ENCODE measurements around the gene RAB36. TPM values are rescaled to one million over a fixed set of nuclear protein-coding genes. Genes with fewer than 3 reads are reported as not detected.

Gene RAB36
- total RNA-seq, 2 donors from 2014 or later = 2.6 to 3.3 TPM

- H3K27ac ChIP-seq (ENCODE audit: low read depth, low read length) = no peak overlapping the region
Observed at GRCh38 chr22:23159291-23159630, 14.0 kb downstream of the RAB36 start.

GRCh38 chr22:23161029-23161428, 15.8 kb downstream of the RAB36 start:
- Mint-ChIP-seq H3K4me1 (peaks cover 9% of the 10 kb centered on the region), H3K36me3 (ENCODE audit: low read depth) (no peaks in the 10 kb centered on the region), H3K27ac (no peak overlapping the region), H3K9me3 (no peaks in the 10 kb centered on the region), H3K27me3 (ENCODE audit: insufficient read depth) (no peaks in the 10 kb centered on the region), H3K4me3 (no peak overlapping the region)
- Histone ChIP-seq H3K4me1 (ENCODE audit: control insufficient read depth, insufficient read depth, low read length) (no peaks in the 10 kb centered on the region), H3K36me3 (ENCODE audit: control insufficient read depth, insufficient read depth, low read length) (no peaks in the 10 kb centered on the region), H3K27ac (ENCODE audit: low read depth, low read length) (no peak overlapping the region), H3K4me3 (ENCODE audit: low read length) (no peak overlapping the region), H3K9me3 (ENCODE audit: control insufficient read depth, low read length) (no peaks in the 10 kb centered on the region), H3K27me3 (ENCODE audit: control insufficient read depth, insufficient read depth, low read length, poor library complexity, severe bottlenecking) (no peaks in the 10 kb centered on the region), H3K9ac (ENCODE audit: extremely low read depth, low read length, poor library complexity, severe bottlenecking) (no peak overlapping the region)
- no peak for TF ChIP-seq CTCF (conservative IDR thresholded peaks at IDR 0.05)
- DNase-seq = no peak
- WGBS, 2 experiments (ENCODE audit: insufficient coverage in 1 of 2, insufficient read length in 1 of 2) = 92 to 97% methylated on average over 3 to 4 of the region's 4 CpGs

More at GRCh38 chr22:23159291-23159630, 14.0 kb downstream of the RAB36 start:
- H3K4me1 Mint-ChIP-seq = peaks cover 9% of the 10 kb centered on the region
- Histone ChIP-seq H3K4me1 (ENCODE audit: control insufficient read depth, insufficient read depth, low read length) (no peaks in the 10 kb centered on the region), H3K4me3 (ENCODE audit: low read length) (no peak overlapping the region), H3K27me3 (ENCODE audit: control insufficient read depth, insufficient read depth, low read length, poor library complexity, severe bottlenecking) (no peaks in the 10 kb centered on the region), H3K9me3 (ENCODE audit: control insufficient read depth, low read length) (no peaks in the 10 kb centered on the region), H3K36me3 (ENCODE audit: control insufficient read depth, insufficient read depth, low read length) (no peaks in the 10 kb centered on the region), H3K9ac (ENCODE audit: extremely low read depth, low read length, poor library complexity, severe bottlenecking) (no peak overlapping the region)
- TF ChIP-seq CTCF (conservative IDR thresholded peaks at IDR 0.05) = no peak
- H3K27ac Mint-ChIP-seq = no peak overlapping the region
- H3K27me3 Mint-ChIP-seq (ENCODE audit: insufficient read depth) = no peaks in the 10 kb centered on the region
- H3K4me3 Mint-ChIP-seq = no peak overlapping the region
- H3K36me3 Mint-ChIP-seq (ENCODE audit: low read depth) = no peaks in the 10 kb centered on the region
- no peak for DNase-seq
- WGBS, 2 experiments (ENCODE audit: insufficient coverage in 1 of 2, insufficient read length in 1 of 2) = 89 to 95% methylated on average over 4 to 6 of the region's 6 CpGs
- no peaks in the 10 kb centered on the region for H3K9me3 Mint-ChIP-seq

GRCh38 chr22:23161574-23161973, 16.3 kb downstream of the RAB36 start:
- no peaks in the 10 kb centered on the region for H3K9me3 Mint-ChIP-seq
- 84 to 90% methylated on average over 8 to 13 of the region's 13 CpGs for WGBS, 2 experiments (ENCODE audit: insufficient coverage in 1 of 2, insufficient read length in 1 of 2)
- H3K9ac ChIP-seq (ENCODE audit: extremely low read depth, low read length, poor library complexity, severe bottlenecking) = no peak overlapping the region
- H3K27ac Mint-ChIP-seq = no peak overlapping the region
- H3K27me3 Mint-ChIP-seq (ENCODE audit: insufficient read depth) = no peaks in the 10 kb centered on the region
- no peak overlapping the region for H3K4me3 ChIP-seq (ENCODE audit: low read length)
- H3K27me3 ChIP-seq (ENCODE audit: control insufficient read depth, insufficient read depth, low read length, poor library complexity, severe bottlenecking) = no peaks in the 10 kb centered on the region
- peaks cover 9% of the 10 kb centered on the region for H3K4me1 Mint-ChIP-seq
- H3K27ac ChIP-seq (ENCODE audit: low read depth, low read length) = no peak overlapping the region
- no peak for DNase-seq
- H3K4me3 Mint-ChIP-seq = no peak overlapping the region
- TF ChIP-seq CTCF (conservative IDR thresholded peaks at IDR 0.05) = no peak
- no peaks in the 10 kb centered on the region for H3K9me3 ChIP-seq (ENCODE audit: control insufficient read depth, low read length)
- no peaks in the 10 kb centered on the region for H3K36me3 Mint-ChIP-seq (ENCODE audit: low read depth)
- no peaks in the 10 kb centered on the region for H3K36me3 ChIP-seq (ENCODE audit: control insufficient read depth, insufficient read depth, low read length)
- H3K4me1 ChIP-seq (ENCODE audit: control insufficient read depth, insufficient read depth, low read length) = no peaks in the 10 kb centered on the region
